SK-N-MC (cell line): ENCODE data around the gene KLF4.

Experiments used
- EZH2 ChIP-seq: fragments of 200-600 bp; sonication (generic); IDR thresholded peaks from one replicate; pipeline ENCODE4 v1.6.1; 2017; ENCODE audit warnings: antibody characterized with exemption
- POLR2AphosphoS5 ChIP-seq: IDR thresholded peaks from 2 replicates; pipeline ENCODE4 v1.6.1; 2012; ENCODE audit warnings: mild to moderate bottlenecking, low read depth, low read length, borderline replicate concordance

GRCh38 chr9:107528686-107529085, 39.1 kb upstream of the KLF4 start:
- TF ChIP-seq POLR2AphosphoS5: no peak
- TF ChIP-seq EZH2: no peak
